Upper lobe of left lung (tissue), 6 donors: Measurements from ENCODE around the gene PRH2. TPM values are rescaled to one million over a fixed set of nuclear protein-coding genes. Genes with fewer than 3 reads are reported as not detected.

ENCODE experiments used
- ATAC-seq, 2 donors: fragments of 200-7000 bp; cut with Tn5 transposase; one replicate each; pipeline ENCODE4 v1.9.1; 2022; ENCODE audit warnings: mild to moderate bottlenecking in 2 of 2, moderate library complexity in 2 of 2; ENCODE audit not compliant: low FRiP score in 2 of 2
- DNase-seq, 2 donors: peaks; one replicate each; pipeline ENCODE4 v3.0.0-alpha.2; 2019 to 2020
- H3K27ac ChIP-seq, 4 donors: fragments of 200-600 bp; sonication (generic); one replicate each; pipeline ENCODE4 v1.5.1; 2016 to 2019
- H3K27me3 ChIP-seq, 4 donors: fragments of 200-600 bp; sonication (generic); one replicate each; pipeline ENCODE4 v1.5.1; 2017 to 2019
- H3K36me3 ChIP-seq, 4 donors: fragments of 200-600 bp; sonication (generic); one replicate each; pipeline ENCODE4 v1.5.1; 2016 to 2019
- H3K4me1 ChIP-seq, 4 donors: fragments of 200-600 bp; sonication (generic); one replicate each; pipeline ENCODE4 v1.5.1; 2018 to 2019
- H3K4me3 ChIP-seq, 4 donors: fragments of 200-600 bp; sonication (generic); one replicate each; pipeline ENCODE4 v1.5.1; 2017 to 2019; ENCODE audit warnings: mild to moderate bottlenecking in 2 of 4, moderate library complexity in 1 of 4
- H3K9me3 ChIP-seq, 4 donors: fragments of 200-600 bp; sonication (generic); one replicate each; pipeline ENCODE4 v1.5.1; 2018 to 2019
- EP300 ChIP-seq, 4 donors: sonication (generic); formaldehyde crosslinking; IDR thresholded peaks; one replicate each; pipeline ENCODE4 v1.5.1; 2017; ENCODE audit warnings: antibody characterized with exemption in 4 of 4, control low read depth in 2 of 4
- POLR2A ChIP-seq, 4 donors: fragments of 450-650 bp; IDR thresholded peaks; one replicate each; pipeline ENCODE4 v1.5.1; 2016 to 2017; ENCODE audit warnings: antibody characterized with exemption in 4 of 4, mild to moderate bottlenecking in 2 of 4
- POLR2AphosphoS5 ChIP-seq, 2 donors: sonication (generic); formaldehyde crosslinking; IDR thresholded peaks; one replicate each; pipeline ENCODE4 v1.5.1; 2017; ENCODE audit warnings: antibody characterized with exemption in 2 of 2
- WGBS, 2 donors: methylation state at CpG; one replicate each; pipeline ENCODE4 v1.1.5; 2017 to 2018; 5-methylcytosine and 5-hydroxymethylcytosine counted together
- total RNA-seq, 6 donors: library from RNA; depleted of rRNA in 4 of 6; stranded (reverse); fragments of >200 nt in 4 of 6; gene quantifications; one replicate each; pipeline versions ENCODE4 v1.1.0 to v1.2.1, GENCODE V29; 2016 to 2021
- TF ChIP-seq, protein P1 (sequence below), 6 experiments: fragments of 450-650 bp in 4 of 6; fragments of 200-600 bp in 2 of 6; sonication (generic) in 2 of 6; IDR thresholded peaks; one replicate each; pipeline ENCODE4 v1.5.1; 2016 to 2019; ENCODE audit warnings: antibody characterized with exemption in 6 of 6
- donor health status: DM: no; HTN: no; CAD: no; lungs with moderate emphysema.
- donor health status: DM: no; HTN: yes; CAD: no; lungs with severe emphysema.

PRH2 gene
- total RNA-seq, 6 donors from 2014 or later: 0.63 TPM; not detected in 5

DNA sequence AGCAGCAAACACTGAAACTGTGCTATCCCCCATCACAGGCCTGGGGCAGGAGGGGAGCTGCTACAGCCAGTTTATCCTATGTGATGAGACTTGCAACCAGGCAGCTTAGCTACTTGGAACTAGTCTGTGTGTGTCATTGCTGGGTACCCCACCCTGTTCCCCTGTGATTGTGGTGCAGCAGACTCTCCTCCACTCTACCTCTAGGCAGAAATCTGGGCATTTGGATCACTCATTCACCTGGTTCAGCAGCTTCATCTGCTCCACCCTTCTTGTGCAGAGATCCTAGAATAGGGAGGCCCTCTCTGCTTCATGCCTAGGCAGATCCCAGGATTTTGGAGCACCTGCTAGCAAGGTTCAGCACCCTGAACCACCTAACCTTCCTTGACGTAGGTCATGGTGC, 28.5 kb upstream of the PRH2 start:
- TF ChIP-seq POLR2AphosphoS5 (IDR thresholded peaks at IDR 0.05) (no peak), EP300 (IDR thresholded peaks at IDR 0.05) (no peak), POLR2A (IDR thresholded peaks at IDR 0.05) (no peak)
- TF ChIP-seq, protein P1, sequence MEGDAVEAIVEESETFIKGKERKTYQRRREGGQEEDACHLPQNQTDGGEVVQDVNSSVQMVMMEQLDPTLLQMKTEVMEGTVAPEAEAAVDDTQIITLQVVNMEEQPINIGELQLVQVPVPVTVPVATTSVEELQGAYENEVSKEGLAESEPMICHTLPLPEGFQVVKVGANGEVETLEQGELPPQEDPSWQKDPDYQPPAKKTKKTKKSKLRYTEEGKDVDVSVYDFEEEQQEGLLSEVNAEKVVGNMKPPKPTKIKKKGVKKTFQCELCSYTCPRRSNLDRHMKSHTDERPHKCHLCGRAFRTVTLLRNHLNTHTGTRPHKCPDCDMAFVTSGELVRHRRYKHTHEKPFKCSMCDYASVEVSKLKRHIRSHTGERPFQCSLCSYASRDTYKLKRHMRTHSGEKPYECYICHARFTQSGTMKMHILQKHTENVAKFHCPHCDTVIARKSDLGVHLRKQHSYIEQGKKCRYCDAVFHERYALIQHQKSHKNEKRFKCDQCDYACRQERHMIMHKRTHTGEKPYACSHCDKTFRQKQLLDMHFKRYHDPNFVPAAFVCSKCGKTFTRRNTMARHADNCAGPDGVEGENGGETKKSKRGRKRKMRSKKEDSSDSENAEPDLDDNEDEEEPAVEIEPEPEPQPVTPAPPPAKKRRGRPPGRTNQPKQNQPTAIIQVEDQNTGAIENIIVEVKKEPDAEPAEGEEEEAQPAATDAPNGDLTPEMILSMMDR (IDR thresholded peaks at IDR 0.05): no peak
- WGBS, 2 donors: 86 to 100% methylated on average over 1 of the region's 1 CpG
- no peak for ATAC-seq
- Histone ChIP-seq H3K27ac (no peak overlapping the region), H3K36me3 (peaks cover 0 to 3% (median 0%) of the 10 kb centered on the region in 4 donors), H3K27me3 (no peaks in the 10 kb centered on the region), H3K9me3 (peaks cover 6 to 27% (median 22%) of the 10 kb centered on the region in 4 donors), H3K4me1 (no peaks in the 10 kb centered on the region), H3K4me3 (no peak overlapping the region)
- no peak for DNase-seq

DNA sequence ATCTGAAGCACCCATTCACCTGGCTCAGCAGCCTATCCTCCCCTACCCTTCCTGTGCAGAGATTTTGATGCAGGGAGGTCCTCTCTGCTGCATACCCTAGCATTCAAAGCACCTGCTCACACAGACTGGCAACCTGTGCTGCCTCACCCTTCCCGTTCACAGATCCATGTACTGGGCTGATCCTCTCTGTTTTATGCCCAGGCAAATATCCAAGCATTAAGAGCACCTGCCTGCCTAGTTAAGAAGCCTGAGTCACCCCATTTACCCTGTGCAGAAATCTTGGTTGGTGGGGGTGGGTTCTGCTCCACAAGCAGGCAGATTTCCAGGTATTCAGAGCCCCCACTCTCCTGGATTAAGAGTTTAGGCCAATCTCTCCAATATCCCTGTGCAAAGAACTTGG, 28.1 kb upstream of the PRH2 start:
- Histone ChIP-seq H3K4me3 (no peak overlapping the region), H3K27me3 (no peaks in the 10 kb centered on the region), H3K4me1 (no peaks in the 10 kb centered on the region), H3K27ac (no peak overlapping the region), H3K36me3 (peaks cover 0 to 3% (median 0%) of the 10 kb centered on the region in 4 donors), H3K9me3 (peaks cover 6 to 29% (median 22%) of the 10 kb centered on the region in 4 donors)
- ATAC-seq (no peak), DNase-seq (no peak)
- 100% methylated on average over 1 of the region's 1 CpG for WGBS, 2 donors
- TF ChIP-seq POLR2AphosphoS5 (IDR thresholded peaks at IDR 0.05): no peak
- TF ChIP-seq, protein P1 (IDR thresholded peaks at IDR 0.05): no peak
- no peak for TF ChIP-seq EP300 (IDR thresholded peaks at IDR 0.05)
- no peak for TF ChIP-seq POLR2A (IDR thresholded peaks at IDR 0.05)

- ATAC-seq (peak in 1 of 2 donors; percentile 34), DNase-seq (no peak)
- Histone ChIP-seq H3K36me3 (peaks cover 0 to 3% (median 0%) of the 10 kb centered on the region in 4 donors), H3K27me3 (no peaks in the 10 kb centered on the region), H3K27ac (no peak overlapping the region), H3K4me1 (no peaks in the 10 kb centered on the region), H3K4me3 (no peak overlapping the region), H3K9me3 (peaks cover 6 to 29% (median 22%) of the 10 kb centered on the region in 4 donors)
- TF ChIP-seq, protein P1 (IDR thresholded peaks at IDR 0.05): no peak
- TF ChIP-seq EP300 (IDR thresholded peaks at IDR 0.05) (no peak), POLR2A (IDR thresholded peaks at IDR 0.05) (no peak), POLR2AphosphoS5 (IDR thresholded peaks at IDR 0.05) (no peak)
- 100% methylated on average over 1 of the region's 1 CpG for whole genome bisulfite sequencing, 2 donors
These were observed 27.6 kb upstream of the PRH2 start for GRCh38 chr12:10901427-10901826.

GRCh38 chr12:10904686-10905085, 24.4 kb upstream of the PRH2 start:
- DNase-seq (no peak), ATAC-seq (no peak)
- no peaks in the 10 kb centered on the region for H3K27me3 ChIP-seq
- H3K9me3 ChIP-seq: peaks cover 6 to 29% (median 22%) of the 10 kb centered on the region in 4 donors
- no peaks in the 10 kb centered on the region for H3K4me1 ChIP-seq
- TF ChIP-seq POLR2AphosphoS5 (IDR thresholded peaks at IDR 0.05): no peak
- TF ChIP-seq, protein P1 (IDR thresholded peaks at IDR 0.05): no peak
- TF ChIP-seq POLR2A (IDR thresholded peaks at IDR 0.05): no peak
- no peak for TF ChIP-seq EP300 (IDR thresholded peaks at IDR 0.05)
- H3K4me3 ChIP-seq: no peak overlapping the region
- H3K36me3 ChIP-seq: peaks cover 0 to 3% (median 0%) of the 10 kb centered on the region in 4 donors
- 79 to 92% methylated on average over 4 of the region's 4 CpGs for WGBS, 2 donors
- H3K27ac ChIP-seq: no peak overlapping the region

DNA sequence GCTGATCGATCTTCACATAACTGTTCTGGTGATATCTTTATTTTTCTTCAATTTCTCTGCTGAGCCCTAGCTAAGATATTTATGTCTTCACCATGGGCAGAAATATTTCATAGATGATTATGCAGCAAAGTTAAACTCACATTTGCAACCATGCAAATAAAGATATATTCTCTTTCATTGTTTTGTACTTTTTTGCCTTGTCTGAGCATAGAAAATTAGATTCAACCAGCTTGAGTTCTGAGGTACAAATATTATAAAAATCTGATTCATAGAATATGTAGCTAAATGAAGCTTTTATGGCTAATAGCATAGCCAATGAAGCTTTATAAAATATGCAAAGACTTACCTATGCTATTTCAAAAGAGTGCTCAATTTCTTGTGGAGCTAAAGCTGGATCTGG, 19.6 kb upstream of the PRH2 start, which contains the start of gene TAS2R13:
TSS of gene TAS2R13 (minus strand) at position 101 of the 400 bp plus-strand sequence. CDS start 264 bp downstream, outside the sequence.
- Histone ChIP-seq H3K36me3 (peaks cover 0 to 3% (median 0%) of the 10 kb centered on the region in 4 donors), H3K4me3 (no peak within 1 kb of the TSS), H3K4me1 (no peaks in the 10 kb centered on the region), H3K27ac (no peak within 1 kb of the TSS), H3K9me3 (peaks cover 2 to 12% (median 4%) of the 10 kb centered on the region in 4 donors), H3K27me3 (no peaks in the 10 kb centered on the region)
- WGBS, 2 donors: 86 to 95% methylated on average over 1 of the region's 1 CpG
- DNase-seq (no peak), ATAC-seq (no peak)
- TF ChIP-seq, protein P1 (IDR thresholded peaks at IDR 0.05): no peak
- TF ChIP-seq EP300 (IDR thresholded peaks at IDR 0.05) (no peak), POLR2A (IDR thresholded peaks at IDR 0.05) (no peak), POLR2AphosphoS5 (IDR thresholded peaks at IDR 0.05) (no peak)
